ENCODE data around the gene RABGEF1.

GRCh38 chr7:66735850-66736249 is 4.7 kb upstream of the RABGEF1 start:
- no peak for TF ChIP-seq CTCF (IDR thresholded peaks at IDR 0.05)
- no peak for TF ChIP-seq POLR2A (IDR thresholded peaks at IDR 0.05)
